ENCODE results near the gene COQ7. TPM values are rescaled to one million over a fixed set of nuclear protein-coding genes. Genes with fewer than 3 reads are reported as not detected.

Gene COQ7
- polyA plus RNA-seq, 2 donors: 11.8 to 13.5 TPM

DNA sequence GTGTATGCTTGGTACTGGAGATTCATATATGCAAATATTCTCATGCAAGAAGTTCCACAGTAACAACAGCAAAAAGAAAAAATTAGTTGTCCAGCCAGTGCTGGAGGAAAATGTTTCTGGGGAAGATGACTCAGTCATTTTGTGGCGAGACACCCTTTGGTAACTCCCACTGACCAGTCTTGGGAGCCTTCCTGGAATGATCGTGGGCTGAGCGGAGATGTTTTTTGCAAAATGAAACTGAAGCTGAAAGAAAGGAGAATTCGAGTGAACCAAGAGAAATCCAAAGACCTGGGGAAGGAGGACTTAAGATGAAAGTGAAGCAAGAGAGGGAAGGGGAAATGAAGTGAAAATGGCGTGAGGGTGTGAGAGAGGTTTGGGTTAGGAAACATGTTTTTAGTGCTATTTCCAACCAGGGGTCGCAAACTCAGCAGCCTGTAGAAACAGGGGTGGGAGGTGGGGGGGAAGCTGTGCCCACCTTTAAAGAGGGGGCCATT lies 51.6 kb downstream of the COQ7 start:
- WGBS, 2 donors: 11 to 41% methylated on average over 6 of the region's 6 CpGs
- Histone ChIP-seq H3K4me3 (ENCODE audit: low read depth in 1 of 2, low read length in 2 of 2) (peak overlapping the region; percentile 10 to 35), H3K36me3 (ENCODE audit: control insufficient read depth in 2 of 2, insufficient read depth in 2 of 2, low read length in 1 of 2) (peaks cover 0 to 4% of the 10 kb centered on the region in 2 donors), H3K27me3 (ENCODE audit: control insufficient read depth in 1 of 2, insufficient read depth in 2 of 2, low read length in 2 of 2) (no peaks in the 10 kb centered on the region), H3K4me1 (ENCODE audit: control insufficient read depth in 2 of 2, insufficient read depth in 2 of 2, low read length in 1 of 2) (peaks cover 9 to 13% of the 10 kb centered on the region in 2 donors), H3K27ac (ENCODE audit: low read depth in 2 of 2, low read length in 1 of 2) (peak overlapping the region; percentile 85), H3K9me3 (ENCODE audit: control insufficient read depth in 2 of 2, insufficient read depth in 1 of 2, low read depth in 1 of 2, low read length in 1 of 2) (no peaks in the 10 kb centered on the region)

GRCh38 chr16:19119564-19119963 lies 52.1 kb downstream of the COQ7 start:
- Histone ChIP-seq H3K4me1 (ENCODE audit: control insufficient read depth in 2 of 2, insufficient read depth in 2 of 2, low read length in 1 of 2) (peaks cover 9 to 13% of the 10 kb centered on the region in 2 donors), H3K4me3 (ENCODE audit: low read depth in 1 of 2, low read length in 2 of 2) (peak overlapping the region in 1 of 2 donors; percentile 35), H3K27me3 (ENCODE audit: control insufficient read depth in 1 of 2, insufficient read depth in 2 of 2, low read length in 2 of 2) (no peaks in the 10 kb centered on the region), H3K36me3 (ENCODE audit: control insufficient read depth in 2 of 2, insufficient read depth in 2 of 2, low read length in 1 of 2) (peaks cover 0 to 4% of the 10 kb centered on the region in 2 donors), H3K9me3 (ENCODE audit: control insufficient read depth in 2 of 2, insufficient read depth in 1 of 2, low read depth in 1 of 2, low read length in 1 of 2) (no peaks in the 10 kb centered on the region), H3K27ac (ENCODE audit: low read depth in 2 of 2, low read length in 1 of 2) (peak overlapping the region; percentile 85)
- 34 to 41% methylated on average over 5 of the region's 5 CpGs for WGBS, 2 donors

DNA sequence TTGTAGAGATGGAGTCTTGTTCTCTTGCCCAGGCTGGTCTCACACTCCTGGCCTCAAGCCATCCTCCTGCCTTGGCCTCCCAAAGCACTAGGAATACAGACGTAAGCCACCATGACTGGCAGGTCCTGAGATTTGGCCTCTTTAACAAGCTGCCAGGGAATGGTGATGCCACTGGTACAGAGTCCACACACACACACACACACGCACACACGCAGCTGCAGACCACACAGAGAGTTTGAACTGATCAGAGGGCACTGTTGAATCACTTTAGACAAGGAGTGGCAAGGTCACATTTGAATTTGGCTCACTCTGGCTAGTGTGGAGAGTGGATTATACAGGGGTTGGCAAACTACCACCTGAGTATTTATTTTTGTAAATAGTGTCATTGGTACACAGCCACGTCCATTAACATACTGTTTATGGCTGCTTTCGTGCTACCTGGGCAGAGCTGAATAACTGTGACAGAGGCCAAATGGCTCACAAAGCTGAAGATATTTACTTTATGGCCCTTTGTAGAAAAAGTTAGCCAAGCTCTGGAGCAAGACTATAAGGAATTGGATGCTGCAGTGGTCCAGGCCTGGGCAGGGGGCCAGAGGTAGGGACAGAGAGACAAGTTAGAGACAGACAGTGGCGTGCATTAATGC lies 56.2 kb downstream of the COQ7 start:
- Histone ChIP-seq H3K27me3 (ENCODE audit: control insufficient read depth in 1 of 2, insufficient read depth in 2 of 2, low read length in 2 of 2) (no peaks in the 10 kb centered on the region), H3K9me3 (ENCODE audit: control insufficient read depth in 2 of 2, insufficient read depth in 1 of 2, low read depth in 1 of 2, low read length in 1 of 2) (peaks cover 0 to 3% of the 10 kb centered on the region in 2 donors), H3K36me3 (ENCODE audit: control insufficient read depth in 2 of 2, insufficient read depth in 2 of 2, low read length in 1 of 2) (no peaks in the 10 kb centered on the region), H3K4me3 (ENCODE audit: low read depth in 1 of 2, low read length in 2 of 2) (no peak overlapping the region), H3K27ac (ENCODE audit: low read depth in 2 of 2, low read length in 1 of 2) (peak overlapping the region; percentile 43 to 59), H3K4me1 (ENCODE audit: control insufficient read depth in 2 of 2, insufficient read depth in 2 of 2, low read length in 1 of 2) (peaks cover 2 to 3% of the 10 kb centered on the region in 2 donors)
- 52 to 53% methylated on average over 6 of the region's 6 CpGs for WGBS, 2 donors

DNA sequence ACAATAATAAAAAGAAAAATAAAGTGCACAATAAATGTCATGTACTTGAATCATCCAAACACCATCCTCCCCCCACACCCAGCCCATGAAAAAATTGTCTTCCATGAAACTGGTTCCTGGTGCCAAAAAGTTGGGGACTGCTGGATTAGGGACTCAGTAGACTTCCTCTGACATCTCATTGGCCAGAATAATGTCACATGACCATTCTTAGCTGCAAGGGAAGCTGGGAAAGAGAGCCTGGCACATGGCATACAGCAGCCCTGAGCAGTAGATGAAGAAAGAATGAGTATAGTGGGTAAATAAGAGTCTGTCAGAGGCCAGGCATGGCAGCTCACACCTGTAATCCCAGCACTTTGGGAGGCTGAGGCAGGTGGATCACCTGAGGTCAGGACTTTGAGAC lies 58.9 kb downstream of the COQ7 start:
- Histone ChIP-seq H3K4me1 (ENCODE audit: control insufficient read depth in 2 of 2, insufficient read depth in 2 of 2, low read length in 1 of 2) (peaks cover 2 to 3% of the 10 kb centered on the region in 2 donors), H3K27ac (ENCODE audit: low read depth in 2 of 2, low read length in 1 of 2) (no peak overlapping the region), H3K9me3 (ENCODE audit: control insufficient read depth in 2 of 2, insufficient read depth in 1 of 2, low read depth in 1 of 2, low read length in 1 of 2) (peaks cover 0 to 3% of the 10 kb centered on the region in 2 donors), H3K4me3 (ENCODE audit: low read depth in 1 of 2, low read length in 2 of 2) (no peak overlapping the region), H3K36me3 (ENCODE audit: control insufficient read depth in 2 of 2, insufficient read depth in 2 of 2, low read length in 1 of 2) (no peaks in the 10 kb centered on the region), H3K27me3 (ENCODE audit: control insufficient read depth in 1 of 2, insufficient read depth in 2 of 2, low read length in 2 of 2) (no peaks in the 10 kb centered on the region)

DNA sequence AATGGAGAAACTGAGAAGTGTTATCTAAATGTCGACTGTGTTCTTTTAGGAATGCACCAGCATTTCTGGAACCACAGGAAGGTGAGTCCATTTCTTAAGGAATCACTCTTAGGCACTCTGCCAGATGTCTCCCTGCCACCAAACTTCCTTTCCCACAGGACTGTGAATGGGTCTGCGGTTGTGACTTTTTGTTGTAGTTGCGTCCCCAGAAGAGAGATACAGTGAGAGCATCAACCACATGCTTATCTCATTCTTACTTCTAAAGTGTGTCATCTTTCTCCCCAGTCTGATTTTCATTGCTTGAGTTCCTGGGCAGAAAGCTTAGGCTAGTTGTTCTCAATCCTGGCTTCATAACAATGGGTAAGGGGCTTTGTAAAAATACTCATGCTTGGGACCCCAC lies 59.8 kb downstream of the COQ7 start:
- H3K9me3 ChIP-seq (ENCODE audit: control insufficient read depth in 2 of 2, insufficient read depth in 1 of 2, low read depth in 1 of 2, low read length in 1 of 2): peaks cover 0 to 3% of the 10 kb centered on the region in 2 donors
- H3K27me3 ChIP-seq (ENCODE audit: control insufficient read depth in 1 of 2, insufficient read depth in 2 of 2, low read length in 2 of 2): no peaks in the 10 kb centered on the region
- WGBS, 2 donors: 79 to 83% methylated on average over 3 of the region's 3 CpGs
- H3K4me3 ChIP-seq (ENCODE audit: low read depth in 1 of 2, low read length in 2 of 2): no peak overlapping the region
- no peaks in the 10 kb centered on the region for H3K36me3 ChIP-seq (ENCODE audit: control insufficient read depth in 2 of 2, insufficient read depth in 2 of 2, low read length in 1 of 2)
- peaks cover 0 to 3% of the 10 kb centered on the region in 2 donors for H3K4me1 ChIP-seq (ENCODE audit: control insufficient read depth in 2 of 2, insufficient read depth in 2 of 2, low read length in 1 of 2)
- H3K27ac ChIP-seq (ENCODE audit: low read depth in 2 of 2, low read length in 1 of 2): no peak overlapping the region

DNA sequence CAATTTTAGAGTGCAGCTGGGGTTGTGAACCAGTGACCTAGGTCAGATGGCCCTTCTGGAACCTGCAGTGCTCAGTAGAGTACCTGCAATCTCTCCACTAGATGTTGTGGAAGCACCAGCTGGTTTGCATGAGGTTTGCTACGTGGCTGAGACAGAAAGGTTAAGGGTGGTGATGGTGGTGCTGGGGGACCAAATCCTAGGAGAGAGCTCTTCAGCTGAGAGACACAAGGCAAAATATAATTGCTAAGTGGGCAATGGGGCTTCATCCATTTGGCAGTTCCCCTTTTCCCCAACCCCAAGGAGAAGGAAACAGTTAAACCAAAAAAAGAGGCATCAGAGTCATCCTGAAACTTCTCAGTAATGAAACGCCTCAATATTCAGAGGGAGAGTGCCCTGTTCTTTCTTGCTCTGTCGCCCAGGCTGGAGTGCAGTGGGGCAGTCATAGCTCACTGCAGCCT lies 60.3 kb downstream of the COQ7 start:
- 70 to 76% methylated on average over 3 of the region's 3 CpGs for WGBS, 2 donors
- no peaks in the 10 kb centered on the region for H3K36me3 ChIP-seq (ENCODE audit: control insufficient read depth in 2 of 2, insufficient read depth in 2 of 2, low read length in 1 of 2)
- no peak overlapping the region for H3K27ac ChIP-seq (ENCODE audit: low read depth in 2 of 2, low read length in 1 of 2)
- peaks cover 0 to 3% of the 10 kb centered on the region in 2 donors for H3K9me3 ChIP-seq (ENCODE audit: control insufficient read depth in 2 of 2, insufficient read depth in 1 of 2, low read depth in 1 of 2, low read length in 1 of 2)
- no peaks in the 10 kb centered on the region for H3K27me3 ChIP-seq (ENCODE audit: control insufficient read depth in 1 of 2, insufficient read depth in 2 of 2, low read length in 2 of 2)
- no peak overlapping the region for H3K4me3 ChIP-seq (ENCODE audit: low read depth in 1 of 2, low read length in 2 of 2)
- H3K4me1 ChIP-seq (ENCODE audit: control insufficient read depth in 2 of 2, insufficient read depth in 2 of 2, low read length in 1 of 2): no peaks in the 10 kb centered on the region

DNA sequence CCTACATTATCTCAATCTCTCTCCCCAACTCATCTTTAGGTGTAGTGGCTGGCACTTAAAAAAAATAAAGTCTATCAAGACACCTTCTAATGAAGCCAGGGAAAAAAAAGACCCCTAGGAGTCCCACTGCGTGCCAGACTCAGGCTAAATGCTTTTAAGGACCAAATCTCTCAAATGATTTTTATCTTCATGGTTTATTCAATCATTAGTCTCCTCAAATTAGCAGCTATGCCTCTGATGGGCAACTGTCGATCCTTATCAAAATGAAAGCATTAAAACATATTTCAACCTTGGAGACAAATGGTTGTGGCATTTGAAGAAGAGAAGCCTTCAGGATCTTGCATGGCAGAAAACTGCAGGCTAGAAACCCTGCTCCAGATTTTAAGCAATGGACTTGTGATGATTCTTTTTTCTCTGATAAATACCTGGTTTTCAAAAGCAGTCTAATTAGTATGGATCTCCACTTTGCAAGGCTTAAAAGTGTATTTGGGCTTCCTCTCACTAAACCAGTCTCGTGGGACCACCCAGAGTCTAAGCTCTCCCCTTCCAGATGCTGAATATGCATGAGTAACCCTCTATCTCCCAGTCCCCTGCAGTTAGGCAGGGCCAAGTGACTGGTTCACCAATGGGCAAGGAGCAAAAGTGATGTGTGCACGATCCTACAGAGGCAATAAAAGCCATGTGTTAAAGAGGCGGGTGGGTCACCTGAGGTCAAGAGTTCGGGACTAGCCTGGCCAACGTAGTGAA lies 61.2 kb downstream of the COQ7 start:
- Histone ChIP-seq H3K27me3 (ENCODE audit: control insufficient read depth in 1 of 2, insufficient read depth in 2 of 2, low read length in 2 of 2) (no peaks in the 10 kb centered on the region), H3K4me1 (ENCODE audit: control insufficient read depth in 2 of 2, insufficient read depth in 2 of 2, low read length in 1 of 2) (peaks cover 0 to 2% of the 10 kb centered on the region in 2 donors), H3K4me3 (ENCODE audit: low read depth in 1 of 2, low read length in 2 of 2) (no peak overlapping the region), H3K27ac (ENCODE audit: low read depth in 2 of 2, low read length in 1 of 2) (no peak overlapping the region), H3K36me3 (ENCODE audit: control insufficient read depth in 2 of 2, insufficient read depth in 2 of 2, low read length in 1 of 2) (no peaks in the 10 kb centered on the region), H3K9me3 (ENCODE audit: control insufficient read depth in 2 of 2, insufficient read depth in 1 of 2, low read depth in 1 of 2, low read length in 1 of 2) (peaks cover 0 to 3% of the 10 kb centered on the region in 2 donors)
- 76 to 82% methylated on average over 7 of the region's 7 CpGs for WGBS, 2 donors

Other genes starting within 250 kb of the COQ7 start
- 10 to 100 TPM in 1 of 2 donors, 1 to 10 TPM in 1; 9.2 to 15.0 TPM for gene SMG1, start 141.2 kb upstream of the COQ7 start, polyA plus RNA-seq
- under 1 TPM; 0.22 to 0.41 TPM for gene TMC7, start 83.7 kb upstream of the COQ7 start, polyA plus RNA-seq
- gene ITPRIPL2, start 46.4 kb downstream of the COQ7 start, polyA plus RNA-seq: 10 to 100 TPM; 10.5 to 13.3 TPM
- gene SYT17, start 100.6 kb downstream of the COQ7 start, polyA plus RNA-seq: 1 to 10 TPM; 3.5 to 6.2 TPM
- not detected for gene CLEC19A, start 218.1 kb downstream of the COQ7 start, polyA plus RNA-seq